HFF-Myc (cell line): ENCODE measurements around the gene AP5B1.
"Not testable (repeated sequence)": the region's sequence is repeated elsewhere in the genome, so short reads cannot be mapped to it uniquely, and the experiment has no call there.

ENCODE experiments used
- DNase-seq: peaks from one replicate; pipeline ENCODE4 v3.0.0-alpha.2; 2011; ENCODE audit warnings: low read depth; ENCODE audit errors: extremely low read depth
- H3K4me3 ChIP-seq: replicated peaks from 2 replicates; pipeline ENCODE4 v1.5.1; 2011; ENCODE audit warnings: low read depth, mild to moderate bottlenecking, control low read depth, low read length
- TF ChIP-seq, protein P1 (sequence below): IDR thresholded peaks from 2 replicates; pipeline ENCODE4 v1.5.1; 2012; ENCODE audit warnings: mild to moderate bottlenecking, low read depth, low read length, control low read depth; ENCODE audit errors: missing control alignments

AP5B1 gene

DNA sequence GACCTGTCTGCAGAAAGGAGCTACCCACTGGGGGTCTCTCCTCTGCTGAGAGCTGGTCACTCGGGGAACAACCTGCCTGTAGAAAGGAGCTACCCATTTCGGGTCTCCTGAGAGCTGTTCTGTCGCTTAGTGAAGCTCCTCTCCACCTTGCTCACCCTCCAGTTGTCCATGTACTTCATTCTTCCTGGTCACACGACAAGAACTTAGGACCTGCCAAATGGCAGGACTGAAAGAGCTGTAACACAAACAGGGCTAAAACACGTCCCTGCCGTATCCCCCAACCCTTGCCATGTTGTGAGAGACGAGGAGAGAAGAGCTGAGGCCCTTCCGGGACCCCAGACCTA, 36.1 kb downstream of the AP5B1 start:
- TF ChIP-seq, protein P1, sequence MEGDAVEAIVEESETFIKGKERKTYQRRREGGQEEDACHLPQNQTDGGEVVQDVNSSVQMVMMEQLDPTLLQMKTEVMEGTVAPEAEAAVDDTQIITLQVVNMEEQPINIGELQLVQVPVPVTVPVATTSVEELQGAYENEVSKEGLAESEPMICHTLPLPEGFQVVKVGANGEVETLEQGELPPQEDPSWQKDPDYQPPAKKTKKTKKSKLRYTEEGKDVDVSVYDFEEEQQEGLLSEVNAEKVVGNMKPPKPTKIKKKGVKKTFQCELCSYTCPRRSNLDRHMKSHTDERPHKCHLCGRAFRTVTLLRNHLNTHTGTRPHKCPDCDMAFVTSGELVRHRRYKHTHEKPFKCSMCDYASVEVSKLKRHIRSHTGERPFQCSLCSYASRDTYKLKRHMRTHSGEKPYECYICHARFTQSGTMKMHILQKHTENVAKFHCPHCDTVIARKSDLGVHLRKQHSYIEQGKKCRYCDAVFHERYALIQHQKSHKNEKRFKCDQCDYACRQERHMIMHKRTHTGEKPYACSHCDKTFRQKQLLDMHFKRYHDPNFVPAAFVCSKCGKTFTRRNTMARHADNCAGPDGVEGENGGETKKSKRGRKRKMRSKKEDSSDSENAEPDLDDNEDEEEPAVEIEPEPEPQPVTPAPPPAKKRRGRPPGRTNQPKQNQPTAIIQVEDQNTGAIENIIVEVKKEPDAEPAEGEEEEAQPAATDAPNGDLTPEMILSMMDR, result no peak

DNA sequence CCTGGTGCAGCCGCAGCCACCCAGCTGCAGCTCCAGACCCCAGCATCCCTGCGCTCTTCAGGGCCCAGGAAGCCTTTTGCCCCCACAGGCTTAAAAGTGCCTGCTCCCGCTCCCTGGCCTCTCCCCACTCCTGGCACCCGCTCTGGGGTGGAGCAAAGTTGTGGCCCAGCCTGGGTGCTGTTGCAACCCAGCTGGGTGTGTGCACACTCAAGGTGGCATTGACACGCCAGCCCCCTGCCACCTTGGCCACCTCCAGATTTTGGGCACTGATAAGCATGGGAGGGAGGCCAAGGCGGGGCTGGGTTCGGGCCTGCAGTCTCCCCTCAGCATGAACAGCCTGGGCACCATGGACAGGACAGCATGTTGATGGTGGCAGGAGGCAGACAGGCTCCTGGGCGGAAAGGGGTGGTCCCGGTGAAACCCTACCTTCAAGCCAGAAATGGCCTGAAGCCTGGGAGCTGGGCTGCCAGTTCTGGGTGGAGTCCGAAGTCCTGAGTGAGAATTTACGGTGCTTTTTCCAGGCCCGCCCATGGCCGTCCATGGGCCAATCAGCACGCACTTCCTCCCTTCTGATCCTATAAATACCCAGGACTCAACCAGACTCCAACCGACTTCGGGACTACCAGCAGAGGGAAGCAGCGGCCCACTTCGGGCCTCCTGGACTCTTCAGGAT, 36.6 kb downstream of the AP5B1 start:
- H3K4me3 ChIP-seq, result no peak overlapping the region
- TF ChIP-seq, protein P1, result peak; percentile 44
- DNase-seq, result no peak

More for the DNA sequence above, 36.1 kb downstream of the AP5B1 start:
- DNase-seq, result no peak
- H3K4me3 ChIP-seq, result no peak overlapping the region

DNA sequence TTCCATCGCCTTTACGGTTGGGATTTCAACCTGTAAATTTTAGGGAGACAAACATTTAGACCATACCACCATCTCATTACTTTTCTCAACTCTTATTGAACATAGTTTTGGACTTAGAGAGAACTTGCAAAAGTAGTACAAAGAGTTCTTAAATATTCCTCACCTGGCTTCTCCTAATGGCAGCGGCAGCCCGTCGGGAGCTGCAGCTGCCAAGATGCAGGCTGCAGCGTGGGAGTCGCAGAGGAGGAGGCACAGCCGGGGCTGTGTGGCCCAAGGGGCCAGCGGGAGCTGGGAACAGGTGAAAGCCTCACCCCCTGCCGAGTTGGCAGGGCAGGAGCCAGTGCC, 37.1 kb downstream of the AP5B1 start:
- no peak overlapping the region for H3K4me3 ChIP-seq
- no peak for DNase-seq
- TF ChIP-seq, protein P1, result no peak

DNA sequence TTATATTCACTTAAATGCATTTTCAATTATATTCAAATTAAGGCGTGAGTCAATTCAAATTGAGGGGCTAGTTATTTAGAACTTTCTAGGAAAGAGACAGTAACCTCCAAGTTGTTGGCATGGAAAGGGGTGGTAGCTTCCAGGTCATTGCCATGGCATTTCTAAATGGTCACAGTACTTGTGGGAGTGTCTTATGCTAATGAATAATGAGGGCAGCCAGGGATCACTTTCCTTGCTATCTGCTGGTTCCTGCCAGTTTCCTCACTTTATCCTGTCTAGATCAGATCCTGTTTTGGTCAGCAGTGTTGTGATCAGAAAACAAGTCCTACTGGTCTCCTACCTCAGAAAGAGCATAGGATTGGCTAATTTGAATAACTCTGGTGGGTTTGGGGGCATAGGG, 38.4 kb downstream of the AP5B1 start:
- no peak for DNase-seq
- H3K4me3 ChIP-seq, result no peak overlapping the region
- TF ChIP-seq, protein P1, result no peak

DNA sequence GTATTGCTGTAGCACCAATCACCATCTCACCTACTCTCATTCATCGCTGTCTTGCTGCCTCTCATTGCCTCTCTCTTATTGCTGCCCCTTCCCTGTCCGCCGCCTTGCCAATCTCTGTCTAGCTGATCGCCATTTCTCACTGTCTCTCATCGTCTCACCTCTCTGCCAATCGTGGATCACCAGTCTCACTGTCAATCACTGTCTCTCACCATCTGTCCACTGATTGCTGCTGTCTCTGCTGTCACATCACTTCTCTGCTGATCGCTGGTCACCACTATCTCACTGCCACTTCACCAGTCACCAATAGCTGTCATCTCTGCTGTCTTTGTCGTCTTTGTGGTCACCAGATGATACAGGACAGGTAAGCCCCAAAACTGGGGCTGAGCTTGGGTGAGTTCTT, 39.6 kb downstream of the AP5B1 start:
- H3K4me3 ChIP-seq, result no peak overlapping the region
- DNase-seq, result no peak
- TF ChIP-seq, protein P1, result no peak

DNA sequence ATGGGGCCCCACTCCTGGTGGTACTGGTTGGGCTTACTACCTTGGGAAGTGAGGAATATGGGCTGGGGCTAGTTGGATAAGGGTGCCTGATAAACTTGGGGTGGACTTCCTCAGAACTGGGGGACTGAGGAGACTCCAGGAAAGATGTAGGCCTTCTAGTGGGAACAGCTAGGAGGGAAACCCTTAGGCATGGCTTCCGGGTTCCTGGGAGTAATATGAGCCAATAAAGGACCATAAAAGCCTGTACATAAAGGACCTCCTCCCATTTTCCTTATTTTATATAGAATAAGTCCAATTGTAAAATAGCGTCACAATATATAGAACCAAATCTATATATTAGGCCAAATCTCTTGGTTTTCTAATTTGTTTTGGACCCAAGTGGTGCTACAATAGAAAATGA, 41.8 kb downstream of the AP5B1 start:
- DNase-seq, result no peak
- H3K4me3 ChIP-seq, result no peak overlapping the region
- TF ChIP-seq, protein P1, result no peak

DNA sequence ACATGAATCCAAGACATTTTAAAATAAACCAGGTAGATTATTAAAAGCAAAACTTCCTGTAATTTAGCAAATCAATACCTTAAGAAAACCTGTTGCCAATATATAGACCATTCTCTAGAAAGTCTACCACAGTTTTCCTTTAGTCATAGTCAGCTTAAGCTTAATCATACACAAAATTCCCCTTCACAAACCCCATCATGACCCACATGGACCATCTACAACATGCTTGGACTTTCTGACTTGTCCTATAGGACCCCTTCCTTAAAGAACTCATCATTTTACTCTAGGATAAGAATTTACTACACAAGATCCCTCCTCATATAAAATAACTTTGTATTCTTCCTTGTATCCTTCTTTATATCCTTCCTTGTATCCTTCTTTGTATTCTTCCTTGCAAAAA, 44.0 kb downstream of the AP5B1 start:
- DNase-seq, result no peak
- TF ChIP-seq, protein P1, result no peak
- H3K4me3 ChIP-seq, result no peak overlapping the region

DNA sequence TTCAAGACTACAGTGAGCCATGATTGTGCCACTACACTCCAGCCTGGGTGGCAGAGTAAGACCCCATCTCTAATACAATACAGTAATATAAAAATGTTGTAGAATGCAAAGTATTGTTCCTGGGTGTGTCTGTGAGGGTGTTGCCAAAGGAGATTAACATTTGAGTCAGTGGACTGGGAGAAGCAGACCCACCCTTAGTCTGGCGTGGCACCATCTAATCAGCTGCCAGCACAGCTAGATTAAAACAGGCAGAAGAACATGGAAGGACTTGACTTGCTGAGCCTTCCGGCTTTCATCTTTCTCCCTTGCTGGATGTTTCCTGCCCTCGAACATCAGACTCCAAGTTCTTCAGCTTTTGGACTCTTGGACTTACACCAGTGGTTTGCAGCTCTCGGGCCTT, 45.7 kb downstream of the AP5B1 start:
- DNase-seq, H3K4me3 ChIP-seq: not testable (repeated sequence)
